NCI-H345 (cell line): Measurements from ENCODE around the gene IQCH.
"Not testable (repeated sequence)": the region's sequence is repeated elsewhere in the genome, so short reads cannot be mapped to it uniquely, and the experiment has no call there.

Source experiments
- DNase-seq: peaks from one replicate; lab custom pipeline; 2025; lab: John Stamatoyannopoulos, UW

IQCH gene

GRCh38 chr15:67358391-67358790, 103.8 kb downstream of the IQCH start:
- DNase-seq: no peak

- no peak for DNase-seq
These were observed 104.2 kb downstream of the IQCH start for GRCh38 chr15:67358812-67359211.

GRCh38 chr15:67359431-67360079, 105.0 kb downstream of the IQCH start:
- DNase-seq: peak; percentile 59

GRCh38 chr15:67361100-67361499, 106.5 kb downstream of the IQCH start:
- no peak for DNase-seq

- DNase-seq: not testable (repeated sequence)
These were observed 109.1 kb downstream of the IQCH start for GRCh38 chr15:67363712-67364111.

GRCh38 chr15:67365994-67366393, 111.4 kb downstream of the IQCH start:
- DNase-seq: no peak

GRCh38 chr15:67366904-67367303, 112.3 kb downstream of the IQCH start:
- DNase-seq: no peak

- DNase-seq: no peak
These were observed 114.9 kb downstream of the IQCH start for GRCh38 chr15:67369359-67369998.

GRCh38 chr15:67370206-67370954, 115.8 kb downstream of the IQCH start:
- DNase-seq: no peak

GRCh38 chr15:67372543-67372942, 118.0 kb downstream of the IQCH start:
- no peak for DNase-seq

- DNase-seq: no peak
These were observed 118.5 kb downstream of the IQCH start for GRCh38 chr15:67372986-67373675.

- no peak for DNase-seq
These were observed 119.4 kb downstream of the IQCH start for GRCh38 chr15:67373971-67374370.

GRCh38 chr15:67379530-67379929, 124.9 kb downstream of the IQCH start:
- no peak for DNase-seq

- DNase-seq: no peak
These were observed 126.3 kb downstream of the IQCH start for GRCh38 chr15:67380921-67381320.

- DNase-seq: no peak
These were observed 126.9 kb downstream of the IQCH start for GRCh38 chr15:67381416-67382045.

- no peak for DNase-seq
These were observed 128.1 kb downstream of the IQCH start for GRCh38 chr15:67382723-67383122.

GRCh38 chr15:67383899-67384298, 129.3 kb downstream of the IQCH start:
- no peak for DNase-seq

- DNase-seq: no peak
These were observed 130.2 kb downstream of the IQCH start for GRCh38 chr15:67384761-67385160.

- DNase-seq: no peak
These were observed 131.4 kb downstream of the IQCH start for GRCh38 chr15:67385971-67386370.

- no peak for DNase-seq
These were observed 132.4 kb downstream of the IQCH start for GRCh38 chr15:67386947-67387346.

GRCh38 chr15:67389975-67390374, 135.4 kb downstream of the IQCH start:
- DNase-seq: no peak
